Chondrocyte (in vitro differentiated cells): ENCODE data around the gene AFAP1L1. TPM values are rescaled to one million over a fixed set of nuclear protein-coding genes. Genes with fewer than 3 reads are reported as not detected.

Experiments
- DNase-seq: peaks from one replicate; pipeline ENCODE4 v3.0.0; 2021; ENCODE audit warnings: mixed read lengths, low spot score
- H3K27ac Mint-ChIP-seq: one replicate; pipeline ENCODE4 v1.8.0; 2021; ENCODE audit warnings: mild to moderate bottlenecking, moderate library complexity, mixed read lengths; ENCODE audit not compliant: unreplicated experiment
- H3K27me3 Mint-ChIP-seq: 2 replicates; pipeline ENCODE4 v1.8.0; 2021; ENCODE audit warnings: low read depth, mixed read lengths
- H3K36me3 Mint-ChIP-seq: 2 replicates; pipeline ENCODE4 v1.8.0; 2021; ENCODE audit warnings: low read depth, mixed read lengths
- H3K4me1 Mint-ChIP-seq: 2 replicates; pipeline ENCODE4 v1.8.0; 2021; ENCODE audit warnings: low read depth, mild to moderate bottlenecking, mixed read lengths
- H3K4me3 Mint-ChIP-seq: one replicate; pipeline ENCODE4 v1.8.0; 2021; ENCODE audit warnings: mild to moderate bottlenecking, moderate library complexity, mixed read lengths; ENCODE audit not compliant: unreplicated experiment
- H3K9me3 Mint-ChIP-seq: 2 replicates; pipeline ENCODE4 v1.8.0; 2021; ENCODE audit warnings: low read depth, mixed read lengths
- CTCF ChIP-seq: fragments of 200-600 bp; sonication (generic); IDR thresholded peaks from 2 replicates; pipeline ENCODE4 v1.5.0; 2021; ENCODE audit warnings: antibody characterized with exemption, mild to moderate bottlenecking, moderate library complexity
- total RNA-seq: library from RNA; stranded (reverse); gene quantifications from 3 replicates; pipeline ENCODE4 v1.2.1, GENCODE V29; 2021

AFAP1L1 gene
- total RNA-seq, 1 donor from 2014 or later = 8.3 TPM

GRCh38 chr5:149325894-149326293 lies 54.2 kb downstream of the AFAP1L1 start:
- Mint-ChIP-seq H3K36me3 (peaks cover 1% of the 10 kb centered on the region), H3K4me3 (no peak overlapping the region), H3K27me3 (no peaks in the 10 kb centered on the region), H3K27ac (no peak overlapping the region), H3K4me1 (peaks cover 27% of the 10 kb centered on the region), H3K9me3 (no peaks in the 10 kb centered on the region)
- no peak for TF ChIP-seq CTCF
- no peak for DNase-seq

- Mint-ChIP-seq H3K4me1 (peaks cover 21% of the 10 kb centered on the region), H3K4me3 (no peak overlapping the region), H3K27me3 (no peaks in the 10 kb centered on the region), H3K9me3 (no peaks in the 10 kb centered on the region), H3K27ac (no peak overlapping the region), H3K36me3 (peaks cover 1% of the 10 kb centered on the region)
- TF ChIP-seq CTCF = no peak
- no peak for DNase-seq
These were observed 55.0 kb downstream of the AFAP1L1 start for GRCh38 chr5:149326611-149327010.

GRCh38 chr5:149328177-149328576 lies 56.5 kb downstream of the AFAP1L1 start:
- Mint-ChIP-seq H3K4me3 (no peak overlapping the region), H3K9me3 (no peaks in the 10 kb centered on the region), H3K27ac (no peak overlapping the region), H3K4me1 (peaks cover 18% of the 10 kb centered on the region), H3K36me3 (peaks cover 1% of the 10 kb centered on the region), H3K27me3 (no peaks in the 10 kb centered on the region)
- DNase-seq = no peak
- no peak for TF ChIP-seq CTCF

- no peak overlapping the region for H3K4me3 Mint-ChIP-seq
- H3K4me1 Mint-ChIP-seq = peaks cover 12% of the 10 kb centered on the region
- peaks cover 3% of the 10 kb centered on the region for H3K36me3 Mint-ChIP-seq
- no peaks in the 10 kb centered on the region for H3K27me3 Mint-ChIP-seq
- no peak for DNase-seq
- H3K9me3 Mint-ChIP-seq = no peaks in the 10 kb centered on the region
- TF ChIP-seq CTCF = no peak
- peak overlapping the region; percentile 81 for H3K27ac Mint-ChIP-seq
These were observed 62.2 kb downstream of the AFAP1L1 start for GRCh38 chr5:149333711-149334443.

- Mint-ChIP-seq H3K9me3 (no peaks in the 10 kb centered on the region), H3K4me1 (peaks cover 17% of the 10 kb centered on the region), H3K36me3 (peaks cover 3% of the 10 kb centered on the region), H3K4me3 (no peak overlapping the region), H3K27me3 (no peaks in the 10 kb centered on the region), H3K27ac (no peak overlapping the region)
- DNase-seq = no peak
- no peak for TF ChIP-seq CTCF
These were observed 66.1 kb downstream of the AFAP1L1 start for GRCh38 chr5:149337736-149338135.
